NCI-H2196 treated with DMSO at 0.1 percent for 48 hours (cell line): ENCODE measurements around the gene ABT1.

Experiments used
- DNase-seq: peaks from one replicate; lab custom pipeline; 2025; ENCODE audit not compliant: unreplicated experiment; lab: John Stamatoyannopoulos, UW

ABT1 gene

GRCh38 chr6:26602262-26602661, 5.5 kb downstream of the ABT1 start:
- DNase-seq, result no peak

- no peak for DNase-seq
Observed at GRCh38 chr6:26604026-26604425, 7.3 kb downstream of the ABT1 start.

- DNase-seq, result no peak
Observed at GRCh38 chr6:26604797-26605196, 8.0 kb downstream of the ABT1 start.

GRCh38 chr6:26607434-26608230, 10.9 kb downstream of the ABT1 start:
- peak; percentile 67 for DNase-seq

- DNase-seq, result no peak
Observed at GRCh38 chr6:26609463-26609862, 12.7 kb downstream of the ABT1 start.

GRCh38 chr6:26611599-26611998, 14.8 kb downstream of the ABT1 start:
- no peak for DNase-seq

GRCh38 chr6:26613201-26613600, 16.4 kb downstream of the ABT1 start:
- no peak for DNase-seq

- no peak for DNase-seq
Observed at GRCh38 chr6:26613689-26614683, 17.2 kb downstream of the ABT1 start.

- no peak for DNase-seq
Observed at GRCh38 chr6:26623339-26623859, 26.6 kb downstream of the ABT1 start.

- no peak for DNase-seq
Observed at GRCh38 chr6:26624557-26624956, 27.8 kb downstream of the ABT1 start.

GRCh38 chr6:26627843-26628242, 31.1 kb downstream of the ABT1 start:
- DNase-seq, result no peak

- DNase-seq, result no peak
Observed at GRCh38 chr6:26629359-26629758, 32.6 kb downstream of the ABT1 start.

GRCh38 chr6:26640806-26641205, 44.1 kb downstream of the ABT1 start:
- no peak for DNase-seq

GRCh38 chr6:26646074-26646473, 49.3 kb downstream of the ABT1 start:
- no peak for DNase-seq
